ACHN (cell line): Measurements from ENCODE around the gene NID1.

Source experiments
- DNase-seq: peaks from one replicate; pipeline ENCODE4 v3.0.0-alpha.2; 2015
- in situ Hi-C: cut with HindIII; loops from 2 replicates; pipeline ENCODE4 v1.10.0; 2017; ENCODE audit warnings: low sequenced_read_pairs, low pct_ligation_motif_present, low pct_unique_long_range_greater_than_20kb

The NID1 gene

DNA sequence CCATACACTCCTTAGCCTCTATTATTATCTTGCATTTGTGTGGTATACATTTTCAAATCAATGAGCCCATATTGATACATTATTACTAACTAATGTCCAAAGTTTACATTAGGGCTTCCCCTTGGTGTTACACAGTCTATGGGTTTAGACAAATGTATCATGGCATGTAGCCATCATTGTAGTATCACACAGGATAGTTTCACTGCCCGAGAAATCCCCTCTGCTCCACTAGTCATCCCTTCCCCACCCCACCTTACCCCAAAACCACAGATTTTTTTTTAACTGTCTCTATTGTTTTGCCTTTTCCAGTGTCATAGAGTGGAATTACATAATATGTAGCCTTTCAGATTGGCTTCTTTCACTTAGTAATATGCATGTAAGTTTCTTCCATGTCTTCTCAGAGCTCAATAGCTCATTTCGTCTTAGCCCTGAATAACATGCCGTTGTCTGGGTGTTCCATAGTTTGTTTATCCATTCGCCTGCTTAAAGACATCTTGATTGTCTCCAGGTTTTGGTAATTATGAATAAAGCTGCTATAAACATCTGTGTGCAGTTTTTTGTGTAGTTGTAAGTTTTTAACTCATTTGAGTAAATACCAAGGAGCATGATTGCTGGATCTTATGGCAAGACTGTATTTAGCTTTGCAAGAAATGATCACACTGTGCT is 111.8 kb downstream of the NID1 start:
- no peak for DNase-seq
- in situ Hi-C loops: no loop called here

DNA sequence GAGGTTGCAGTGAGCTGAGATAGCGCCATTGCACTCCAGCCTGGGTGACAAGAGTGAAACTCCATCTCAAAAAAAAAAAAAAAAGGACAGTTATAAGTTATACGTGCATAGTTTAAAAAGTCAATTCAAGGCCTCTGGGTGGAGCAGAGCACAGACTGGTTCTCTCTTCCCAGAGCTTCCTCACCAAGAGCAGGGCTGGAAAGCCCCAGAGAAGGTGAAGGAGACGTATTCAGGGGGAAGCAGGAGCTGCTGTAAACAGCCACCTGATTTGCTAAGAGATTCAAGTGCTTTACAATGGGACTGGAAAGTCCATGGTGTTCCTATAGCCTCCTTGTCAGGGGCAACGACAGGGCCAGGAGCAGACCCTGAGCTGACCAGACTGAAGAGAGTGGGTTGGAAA is 113.2 kb downstream of the NID1 start:
- in situ Hi-C loops: no loop called here
- no peak for DNase-seq

DNA sequence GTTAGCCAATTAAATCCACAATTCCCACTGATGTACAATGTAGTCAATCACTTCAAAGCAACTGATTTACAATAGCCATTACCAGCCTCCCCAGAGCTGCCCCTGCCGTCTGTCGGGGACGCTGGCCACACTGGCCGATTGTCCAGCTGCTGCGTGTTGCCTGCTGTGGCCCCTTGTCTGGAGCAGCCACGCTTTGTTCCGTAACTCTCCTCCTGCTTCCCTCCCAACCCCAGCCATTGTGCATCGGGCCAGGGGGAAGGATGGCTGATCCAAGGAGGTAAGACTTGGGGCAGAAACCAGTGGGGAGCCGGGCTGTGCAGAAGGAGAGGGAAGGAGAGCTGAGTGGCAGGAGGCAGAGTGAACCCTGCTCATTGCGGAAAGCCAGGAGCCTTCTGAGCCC is 114.6 kb downstream of the NID1 start:
- in situ Hi-C loops: no loop called here

DNA sequence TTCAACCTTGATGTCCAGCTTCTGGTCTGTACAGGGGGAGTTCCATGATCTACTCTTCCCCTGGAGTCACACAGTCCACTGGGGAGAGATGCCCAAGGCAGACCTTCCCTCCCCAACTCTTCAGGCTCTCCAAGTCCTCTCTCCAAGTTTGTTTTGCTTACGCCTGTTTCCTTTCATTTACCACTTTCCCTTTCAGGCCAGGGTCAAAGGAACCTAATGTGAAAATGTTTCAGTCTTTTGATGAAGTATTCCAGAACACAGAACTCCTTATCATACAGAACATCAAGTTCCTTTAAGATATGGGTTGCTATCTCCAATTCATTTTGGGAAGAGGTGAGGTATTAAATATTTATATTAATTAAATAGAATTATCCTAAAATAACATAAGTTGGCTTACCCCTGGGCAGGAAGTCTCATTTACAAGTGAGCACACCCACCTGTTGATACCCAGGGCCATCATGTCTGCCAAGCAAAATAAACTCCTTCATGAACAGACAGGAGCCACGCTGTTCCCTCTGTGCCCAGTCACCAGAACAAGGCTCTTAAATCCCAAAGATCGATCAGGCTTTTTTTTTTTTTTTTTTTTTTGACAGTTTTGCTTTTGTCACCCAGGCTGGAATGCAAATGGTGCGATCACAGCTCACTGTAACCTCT is 116.0 kb downstream of the NID1 start:
- no peak for DNase-seq
- in situ Hi-C loops: no loop called here

More for the DNA sequence above, 114.6 kb downstream of the NID1 start:
- no peak for DNase-seq

DNA sequence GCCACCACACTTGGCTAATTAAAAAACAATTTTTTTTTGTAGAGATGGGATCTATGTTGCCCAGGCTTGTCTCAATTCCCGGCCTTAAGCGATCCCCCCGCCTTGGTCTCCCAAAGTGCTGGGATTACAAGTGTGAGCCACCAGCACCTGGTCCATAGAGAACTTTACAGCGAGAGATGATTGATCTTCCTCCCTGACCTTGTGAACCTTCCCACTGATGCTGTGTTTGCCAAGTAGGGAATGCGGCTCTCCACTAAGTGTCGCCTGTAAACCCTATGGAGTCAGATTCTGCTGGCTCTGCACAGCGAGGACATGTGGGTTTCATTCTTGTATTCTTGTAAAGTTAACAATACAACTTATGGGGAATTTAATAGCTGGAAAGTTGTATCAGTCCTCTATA is 116.9 kb downstream of the NID1 start:
- no peak for DNase-seq
- in situ Hi-C loops: no loop called here

DNA sequence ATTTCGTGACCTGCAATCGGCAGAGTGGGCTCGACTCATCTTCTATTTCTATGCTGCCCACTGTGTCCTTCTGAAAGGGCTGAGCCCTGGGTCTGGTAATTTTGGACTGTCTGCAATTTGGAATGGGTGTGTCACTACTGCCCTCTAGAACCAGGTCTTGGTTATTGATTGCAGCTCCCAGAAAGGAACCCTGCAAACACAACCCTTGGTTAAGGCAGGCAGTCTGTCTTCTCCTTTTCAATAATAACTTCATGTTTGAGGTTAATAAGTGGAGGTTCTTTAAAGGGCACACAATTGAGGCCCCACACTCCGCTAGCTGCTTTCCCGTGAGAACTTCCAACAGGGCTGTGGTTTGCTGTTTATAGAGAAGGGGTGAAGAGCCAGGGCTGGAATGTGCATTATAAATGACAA is 118.3 kb downstream of the NID1 start:
- in situ Hi-C loops: no loop called here
- peak; percentile 12 for DNase-seq

DNA sequence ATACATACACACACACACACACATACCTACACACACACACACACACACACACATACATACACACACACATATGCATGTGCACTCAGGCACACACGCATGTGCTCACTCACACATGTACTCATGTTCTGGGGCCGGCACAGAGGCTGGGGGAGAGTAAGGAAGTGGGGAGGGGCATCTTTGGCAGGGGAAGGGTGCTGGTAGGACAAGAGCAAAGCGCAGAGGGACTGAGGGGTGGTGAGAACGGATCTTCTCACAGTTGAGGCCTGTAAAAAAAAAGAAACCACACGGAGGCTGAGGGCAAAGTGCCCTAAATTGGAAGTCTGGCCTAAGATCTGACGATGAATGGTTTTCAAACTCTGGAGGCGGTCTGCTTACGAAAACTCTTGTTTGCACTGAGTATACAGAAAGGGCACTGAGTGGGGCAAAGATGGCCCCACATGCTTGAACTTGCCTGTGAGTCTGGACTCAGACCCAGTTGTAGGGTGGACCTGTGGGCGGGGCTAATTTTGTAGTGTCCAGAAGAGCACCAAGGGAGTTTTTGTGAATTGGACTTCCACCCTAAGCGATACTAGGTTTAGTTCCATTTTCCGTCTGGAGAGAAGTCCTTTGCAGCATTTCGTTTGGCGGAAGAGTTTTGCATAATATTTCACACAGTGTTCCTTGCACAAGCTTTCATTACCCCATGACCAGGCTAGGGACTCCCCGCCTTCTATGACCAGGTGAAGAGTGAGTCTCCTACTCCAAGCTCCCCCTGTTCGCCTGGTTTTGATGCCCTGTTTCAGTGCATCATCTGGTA is 118.9 kb downstream of the NID1 start:
- in situ Hi-C loops: no loop called here
- DNase-seq: no peak

DNA sequence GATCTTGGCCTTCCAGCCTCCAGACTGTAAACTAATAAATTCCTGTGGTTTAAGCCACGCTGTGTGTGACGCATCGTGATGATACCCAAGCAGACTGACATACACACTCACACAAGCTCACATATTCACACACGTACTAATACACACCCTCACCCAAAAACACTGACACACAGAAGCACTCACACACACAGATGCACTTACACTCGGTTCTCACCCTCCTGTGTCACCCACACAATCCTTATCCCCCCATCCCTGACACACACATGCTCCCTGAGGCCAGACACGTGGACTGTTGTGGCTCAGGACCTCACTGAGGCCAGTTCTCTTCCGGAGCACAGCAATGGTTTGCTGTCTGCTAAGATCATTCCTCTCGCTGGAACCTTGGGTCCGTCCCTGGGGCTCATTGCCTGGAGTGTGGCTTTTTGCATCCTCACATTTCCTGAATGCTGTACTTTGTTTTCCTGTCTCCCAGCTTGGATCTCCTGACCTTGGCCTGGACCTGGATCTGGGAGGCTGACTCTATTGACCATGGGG is 121.2 kb downstream of the NID1 start:
- in situ Hi-C loops: no loop called here
- DNase-seq: no peak

DNA sequence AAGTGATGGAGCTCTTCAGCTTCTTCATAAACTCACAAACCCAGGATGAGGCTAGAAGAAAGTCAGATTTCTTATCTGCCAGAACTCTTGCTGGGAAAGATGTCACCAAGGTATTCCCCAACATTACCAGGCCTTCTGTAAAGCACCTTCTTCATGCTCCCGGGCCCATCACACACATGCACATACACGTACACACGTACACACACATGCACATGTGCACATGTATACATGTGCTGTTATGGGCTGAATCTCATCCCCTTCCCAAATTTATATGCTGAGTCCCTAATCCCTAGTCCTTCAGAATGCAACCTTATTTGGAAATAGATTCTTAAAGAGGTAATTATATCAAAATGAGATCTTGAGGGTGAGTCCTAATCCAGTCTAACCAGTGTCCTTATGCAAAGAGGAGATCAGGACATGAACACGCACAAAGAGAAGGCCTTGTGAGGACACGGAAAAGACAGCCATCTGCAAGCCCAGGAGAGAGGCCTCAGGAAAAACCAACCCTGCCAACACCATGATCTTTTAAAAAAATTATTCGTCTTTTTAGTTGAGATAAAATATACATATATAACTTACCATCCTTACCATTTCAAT is 121.8 kb downstream of the NID1 start:
- in situ Hi-C loops: no loop called here

DNA sequence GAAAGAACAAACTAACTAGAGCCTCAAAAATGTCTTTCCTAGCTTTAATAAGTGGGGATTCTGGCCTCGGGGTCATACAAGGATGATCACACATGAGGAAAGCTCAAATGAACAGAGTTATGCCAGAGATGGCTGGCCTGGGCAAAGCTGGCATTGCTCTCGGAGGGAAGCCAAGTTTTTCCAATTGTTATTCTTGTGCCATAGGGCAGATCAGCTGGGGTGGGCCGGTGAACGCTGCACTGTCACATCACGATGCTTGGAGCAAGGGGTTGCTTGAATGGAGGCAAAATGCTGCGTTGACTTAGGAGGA is 122.3 kb downstream of the NID1 start:
- no peak for DNase-seq
- in situ Hi-C loops: no loop called here

More for the DNA sequence above, 121.8 kb downstream of the NID1 start:
- no peak for DNase-seq

DNA sequence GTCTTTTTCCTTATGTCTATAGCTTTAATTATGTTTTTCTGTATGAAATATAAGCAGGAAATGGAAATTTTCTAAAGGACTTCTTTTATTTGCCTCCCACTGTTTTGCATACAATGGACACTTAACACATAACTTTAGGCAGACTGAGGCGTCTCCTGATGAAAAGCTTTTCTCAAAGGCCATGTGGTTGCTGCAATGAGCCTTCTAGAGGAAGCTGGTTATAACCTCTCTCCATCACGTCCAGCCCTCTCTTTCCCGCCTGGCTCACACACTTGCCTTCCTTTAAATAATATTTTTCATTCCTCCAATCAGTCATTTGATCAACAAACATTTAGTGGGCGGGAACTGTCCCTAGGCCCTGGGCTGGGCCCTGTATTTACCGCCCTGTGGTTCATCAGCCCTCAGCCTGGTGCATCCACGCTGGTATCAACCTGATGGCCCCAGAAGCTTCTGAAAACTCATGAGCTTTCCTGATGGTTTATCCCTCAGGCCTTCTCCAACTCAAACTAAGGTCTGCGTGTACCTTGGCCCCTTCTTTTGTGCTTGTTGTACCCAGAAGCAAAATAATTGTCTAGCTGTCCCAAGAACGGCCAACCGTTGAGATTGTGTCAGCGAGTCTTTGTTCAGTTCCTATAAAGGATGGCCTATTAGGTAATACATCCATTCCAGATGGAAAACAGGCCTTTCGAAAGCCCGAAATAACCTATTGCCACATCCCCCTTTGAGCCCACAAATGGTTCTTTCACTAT is 122.8 kb downstream of the NID1 start:
- no peak for DNase-seq

DNA sequence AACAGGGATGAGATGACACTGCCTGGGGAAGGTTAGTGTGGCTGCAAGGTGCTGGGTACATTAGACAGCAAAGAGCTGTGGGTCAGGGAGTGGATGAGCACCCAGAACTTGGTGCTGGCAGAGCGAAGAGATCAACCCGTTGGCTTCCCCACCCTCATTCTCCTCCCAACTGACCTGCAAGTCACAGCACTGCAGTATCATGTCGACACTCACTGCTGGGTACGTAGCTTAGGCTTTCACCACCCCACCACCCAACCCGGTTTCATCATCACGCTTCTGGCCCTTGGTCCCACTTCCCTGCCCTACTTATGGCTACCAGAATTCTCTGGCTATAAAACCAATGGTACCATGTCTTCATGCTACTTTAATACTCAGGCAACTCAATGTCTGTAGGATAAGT is 124.6 kb downstream of the NID1 start:
- no peak for DNase-seq
- in situ Hi-C loops: no loop called here

More for the DNA sequence above, 122.8 kb downstream of the NID1 start:
- in situ Hi-C loops: no loop called here

DNA sequence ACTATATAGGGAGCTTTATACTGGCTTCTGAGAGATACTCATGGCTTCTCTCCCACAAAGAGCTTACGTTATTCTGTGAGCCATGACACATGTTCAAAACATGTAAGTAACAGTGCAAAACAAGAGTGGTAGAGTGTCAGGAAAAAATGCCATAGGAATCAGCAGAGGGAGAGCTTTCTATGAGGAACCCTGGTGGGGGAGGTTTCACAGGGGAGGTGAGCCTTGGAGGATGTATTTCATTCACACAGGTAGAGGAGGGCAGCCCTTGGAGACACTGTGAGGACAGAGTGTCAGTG is 125.5 kb downstream of the NID1 start:
- in situ Hi-C loops: no loop called here
- no peak for DNase-seq

DNA sequence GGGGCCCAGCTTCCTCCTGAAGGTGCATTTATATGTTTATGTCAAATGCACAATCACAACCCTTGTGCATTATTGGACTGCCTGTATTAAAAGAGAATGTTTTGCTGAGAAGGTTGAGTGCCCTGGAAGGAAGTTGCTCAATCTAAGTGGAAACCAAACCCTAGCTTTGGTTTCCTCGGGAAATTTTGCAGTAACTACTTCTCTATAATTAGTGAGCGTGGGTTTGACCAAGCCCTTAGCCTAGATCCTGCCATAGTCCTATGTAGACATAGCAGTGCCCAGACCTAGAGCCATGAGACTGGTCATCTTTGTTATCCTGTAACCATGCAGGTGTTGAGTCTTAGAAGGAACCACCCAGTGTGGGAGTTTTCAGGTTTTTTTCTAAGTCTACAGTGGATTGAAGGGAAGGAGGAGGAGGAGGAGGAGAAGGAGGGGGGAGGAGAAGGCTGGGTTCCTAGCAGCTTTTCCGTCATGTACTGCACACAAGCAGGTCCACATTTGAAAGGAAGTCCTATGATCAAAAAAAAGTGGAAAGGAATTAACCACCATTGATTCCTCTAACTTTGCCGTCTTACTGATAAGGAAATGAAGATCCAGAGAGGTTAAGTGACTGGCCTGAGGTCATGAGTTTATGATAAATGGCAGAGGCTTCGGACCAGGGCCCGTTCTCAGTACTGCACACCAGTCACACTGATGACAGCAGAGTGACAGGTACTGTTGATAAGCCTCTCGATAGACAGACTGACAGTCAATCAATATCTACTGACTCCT is 126.0 kb downstream of the NID1 start:
- DNase-seq: no peak
- in situ Hi-C loops: no loop called here

DNA sequence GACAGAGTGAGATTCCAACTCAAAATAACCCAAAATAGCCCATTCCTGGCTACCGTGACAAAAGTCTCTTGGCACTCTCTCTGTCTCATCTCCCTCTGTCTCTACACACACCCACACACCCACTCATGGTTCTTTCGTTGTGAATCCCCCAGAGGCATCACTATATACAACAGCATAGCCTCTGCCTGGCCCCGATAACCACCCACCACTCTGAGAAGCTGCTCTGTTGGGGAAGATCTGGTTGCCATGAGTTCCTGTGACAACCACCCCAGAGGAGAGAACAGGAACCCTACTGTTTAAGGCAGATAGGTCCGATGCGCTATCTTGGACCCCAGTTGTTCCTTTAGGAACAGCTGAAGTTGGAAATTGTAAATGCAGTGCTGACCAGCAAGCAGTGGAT is 127.8 kb downstream of the NID1 start:
- DNase-seq: no peak
- in situ Hi-C loops: no loop called here

DNA sequence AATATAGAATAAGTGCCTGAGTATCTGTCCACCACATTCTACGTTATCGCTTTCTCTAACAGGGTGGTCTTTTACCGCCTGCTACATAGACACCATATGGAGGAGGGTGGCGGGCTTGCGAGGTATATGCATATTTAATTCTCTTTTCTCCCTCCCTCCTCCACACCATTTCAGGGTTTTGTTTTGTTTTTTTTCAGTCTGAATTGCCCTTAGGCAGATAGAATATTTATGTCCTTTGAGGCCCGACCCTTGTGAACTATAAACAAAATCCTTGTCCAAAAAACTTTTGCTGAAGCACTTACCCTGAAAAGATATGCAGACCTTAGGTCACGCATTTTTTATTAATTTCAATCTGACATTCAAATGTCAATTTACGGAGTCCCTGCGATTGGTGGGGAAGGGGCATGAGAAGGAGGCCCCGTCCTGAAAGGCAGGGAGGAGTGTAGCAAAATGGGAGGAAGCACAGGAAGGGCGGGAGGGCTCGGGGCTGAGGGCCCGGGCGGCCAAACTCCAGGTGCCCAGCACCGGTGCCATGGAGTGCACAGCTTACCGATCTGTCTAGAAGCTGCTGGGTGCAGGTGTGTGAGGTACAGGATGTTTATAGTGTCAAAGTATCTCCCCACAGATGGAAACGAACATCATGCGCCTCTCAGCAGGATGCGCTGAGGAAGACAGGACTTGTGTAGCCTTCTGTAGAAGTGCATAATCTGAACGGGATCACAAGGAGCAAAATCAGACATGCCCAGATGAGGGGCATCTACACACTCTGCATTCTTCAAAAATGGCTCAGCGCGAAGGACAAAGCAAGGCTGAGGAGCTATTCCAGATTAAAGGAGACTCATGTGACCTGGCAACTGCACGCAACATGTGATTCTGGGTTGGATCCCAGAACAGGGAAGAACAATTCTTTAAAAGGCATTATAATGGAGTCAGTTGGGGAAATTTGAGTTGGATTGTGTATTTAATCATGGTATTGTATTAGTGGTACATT is 129.4 kb downstream of the NID1 start:
- in situ Hi-C loops: no loop called here
- no peak for DNase-seq

DNA sequence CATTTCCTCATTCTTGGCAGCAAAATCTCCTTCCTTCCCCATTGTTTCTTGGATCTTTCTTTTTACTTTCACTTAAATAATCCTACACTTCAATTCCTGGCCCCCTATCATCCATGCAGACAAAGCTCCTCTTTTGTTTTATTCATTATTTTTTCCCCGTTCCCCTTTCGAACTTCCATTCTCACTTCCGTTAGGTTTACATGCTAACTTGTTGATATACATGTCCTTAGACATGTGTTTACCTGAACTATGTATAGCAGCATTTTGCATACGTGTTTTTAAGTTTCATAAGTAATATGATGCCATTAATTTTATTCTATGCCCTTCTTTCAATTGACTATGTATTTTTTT is 131.1 kb downstream of the NID1 start:
- DNase-seq: no peak

More for the DNA sequence above, 131.1 kb downstream of the NID1 start:
- in situ Hi-C loops: no loop called here
